ENCODE measurements around the gene FAM120A.

Gene FAM120A

GRCh38 chr9:93576258-93577077, 125.0 kb downstream of the FAM120A start, which contains the start of gene PHF2:
Gene PHF2, plus strand, starts transcription at chr9:93576584. Its CDS starts 190 bp downstream, at chr9:93576774.
- H3K27ac ChIP-seq (ENCODE audit: insufficient read depth in 1 of 2, low read depth in 1 of 2, low read length in 2 of 2, poor library complexity in 1 of 2, severe bottlenecking in 2 of 2) = peak within 1 kb of the TSS; percentile 54 to 81
- peaks cover 0 to 34% (median 28%) of the 10 kb centered on the region in 4 experiments for H3K4me1 ChIP-seq (ENCODE audit: control extremely low read depth in 1 of 4, control insufficient read depth in 4 of 4, insufficient read depth in 4 of 4, low read length in 3 of 4)
- peak within 1 kb of the TSS; percentile 54 to 81 (median 77) for H3K4me3 ChIP-seq (ENCODE audit: control insufficient read depth in 1 of 7, extremely low read depth in 1 of 7, insufficient read depth in 4 of 7, low read depth in 2 of 7, low read length in 6 of 7)
- CTCF ChIA-PET = interaction anchor here (0.9 to 2.4 kb wide), 2 partner anchors 10 to 16 kb away, joined by 3 to 6 read pairs; no protein-coding TSS in a partner anchor
- WGBS (ENCODE audit: insufficient coverage) = under 1% methylated on average over 93 of the region's 140 CpGs
- POLR2A ChIA-PET = interaction anchor here (0.6 to 1.0 kb wide), 3 partner anchors 10 to 122 kb away, joined by 3 to 6 read pairs (median 4); no protein-coding TSS in a partner anchor
- no peaks in the 10 kb centered on the region for H3K36me3 ChIP-seq (ENCODE audit: control insufficient read depth in 4 of 4, insufficient read depth in 4 of 4, low read length in 3 of 4)
- H3K27me3 ChIP-seq (replicated peaks in 2 of 5; ENCODE audit: control insufficient read depth in 4 of 5, insufficient read depth in 5 of 5, low read length in 4 of 5) = no peaks in the 10 kb centered on the region
- no peaks in the 10 kb centered on the region for H3K9me3 ChIP-seq (ENCODE audit: control extremely low read depth in 1 of 5, control insufficient read depth in 4 of 5, insufficient read depth in 2 of 5, low read depth in 1 of 5, low read length in 4 of 5)
- DNase-seq = peak; percentile 23 to 53 (median 33)

GRCh38 chr9:93577078-93577974, 125.8 kb downstream of the FAM120A start:
- H3K27me3 ChIP-seq (replicated peaks in 2 of 5; ENCODE audit: control insufficient read depth in 4 of 5, insufficient read depth in 5 of 5, low read length in 4 of 5) = no peaks in the 10 kb centered on the region
- H3K9me3 ChIP-seq (ENCODE audit: control extremely low read depth in 1 of 5, control insufficient read depth in 4 of 5, insufficient read depth in 2 of 5, low read depth in 1 of 5, low read length in 4 of 5) = no peaks in the 10 kb centered on the region
- DNase-seq = peak in 2 of 3 donors; percentile 22 to 33
- no peak overlapping the region for H3K27ac ChIP-seq (ENCODE audit: insufficient read depth in 1 of 2, low read depth in 1 of 2, low read length in 2 of 2, poor library complexity in 1 of 2, severe bottlenecking in 2 of 2)
- CTCF ChIA-PET = interaction anchor here (0.9 to 2.4 kb wide), 2 partner anchors 11 to 15 kb away, joined by 3 to 6 read pairs; no protein-coding TSS in a partner anchor
- H3K4me3 ChIP-seq (ENCODE audit: control insufficient read depth in 1 of 7, extremely low read depth in 1 of 7, insufficient read depth in 4 of 7, low read depth in 2 of 7, low read length in 6 of 7) = peak overlapping the region; percentile 54 to 81 (median 76)
- WGBS (ENCODE audit: insufficient coverage) = 5% methylated on average over 44 of the region's 74 CpGs
- peaks cover 0 to 37% (median 29%) of the 10 kb centered on the region in 4 experiments for H3K4me1 ChIP-seq (ENCODE audit: control extremely low read depth in 1 of 4, control insufficient read depth in 4 of 4, insufficient read depth in 4 of 4, low read length in 3 of 4)
- no peaks in the 10 kb centered on the region for H3K36me3 ChIP-seq (ENCODE audit: control insufficient read depth in 4 of 4, insufficient read depth in 4 of 4, low read length in 3 of 4)
- POLR2A ChIA-PET = interaction anchor here (0.8 kb wide), 1 partner anchor 11 kb away, joined by 3 read pairs; no protein-coding TSS in a partner anchor

- Histone ChIP-seq H3K9me3 (ENCODE audit: control extremely low read depth in 1 of 5, control insufficient read depth in 4 of 5, insufficient read depth in 2 of 5, low read depth in 1 of 5, low read length in 4 of 5) (no peaks in the 10 kb centered on the region), H3K27ac (ENCODE audit: insufficient read depth in 1 of 2, low read depth in 1 of 2, low read length in 2 of 2, poor library complexity in 1 of 2, severe bottlenecking in 2 of 2) (no peak overlapping the region), H3K36me3 (ENCODE audit: control insufficient read depth in 4 of 4, insufficient read depth in 4 of 4, low read length in 3 of 4) (no peaks in the 10 kb centered on the region), H3K4me3 (ENCODE audit: control insufficient read depth in 1 of 7, extremely low read depth in 1 of 7, insufficient read depth in 4 of 7, low read depth in 2 of 7, low read length in 6 of 7) (peak overlapping the region in 5 of 7 experiments; percentile 73 to 81 (median 77)), H3K27me3 (replicated peaks in 2 of 5; ENCODE audit: control insufficient read depth in 4 of 5, insufficient read depth in 5 of 5, low read length in 4 of 5) (no peaks in the 10 kb centered on the region), H3K4me1 (ENCODE audit: control extremely low read depth in 1 of 4, control insufficient read depth in 4 of 4, insufficient read depth in 4 of 4, low read length in 3 of 4) (peaks cover 0 to 40% (median 31%) of the 10 kb centered on the region in 4 experiments)
- 76% methylated on average over 7 of the region's 13 CpGs for WGBS (ENCODE audit: insufficient coverage)
- ChIA-PET CTCF (interaction anchor here (1.5 to 2.4 kb wide), 2 partner anchors 12 to 15 kb away, joined by 6 to 8 read pairs; no protein-coding TSS in a partner anchor), POLR2A (no interaction called here)
- peak in 1 of 3 donors; percentile 17 for DNase-seq
Observed at GRCh38 chr9:93577975-93578682, 126.6 kb downstream of the FAM120A start.

GRCh38 chr9:93578844-93579243, 127.4 kb downstream of the FAM120A start:
- no peaks in the 10 kb centered on the region for H3K27me3 ChIP-seq (replicated peaks in 2 of 5; ENCODE audit: control insufficient read depth in 4 of 5, insufficient read depth in 5 of 5, low read length in 4 of 5)
- POLR2A ChIA-PET = no interaction called here
- WGBS (ENCODE audit: insufficient coverage) = 50% methylated on average over 2 of the region's 5 CpGs
- CTCF ChIA-PET = interaction anchor here (1.5 to 2.4 kb wide), 2 partner anchors 13 to 14 kb away, joined by 6 to 8 read pairs; no protein-coding TSS in a partner anchor
- no peaks in the 10 kb centered on the region for H3K9me3 ChIP-seq (ENCODE audit: control extremely low read depth in 1 of 5, control insufficient read depth in 4 of 5, insufficient read depth in 2 of 5, low read depth in 1 of 5, low read length in 4 of 5)
- H3K4me1 ChIP-seq (ENCODE audit: control extremely low read depth in 1 of 4, control insufficient read depth in 4 of 4, insufficient read depth in 4 of 4, low read length in 3 of 4) = peaks cover 0 to 40% (median 31%) of the 10 kb centered on the region in 4 experiments
- H3K27ac ChIP-seq (ENCODE audit: insufficient read depth in 1 of 2, low read depth in 1 of 2, low read length in 2 of 2, poor library complexity in 1 of 2, severe bottlenecking in 2 of 2) = no peak overlapping the region
- H3K36me3 ChIP-seq (ENCODE audit: control insufficient read depth in 4 of 4, insufficient read depth in 4 of 4, low read length in 3 of 4) = no peaks in the 10 kb centered on the region
- no peak overlapping the region for H3K4me3 ChIP-seq (ENCODE audit: control insufficient read depth in 1 of 7, extremely low read depth in 1 of 7, insufficient read depth in 4 of 7, low read depth in 2 of 7, low read length in 6 of 7)
- no peak for DNase-seq

GRCh38 chr9:93579711-93580516, 128.4 kb downstream of the FAM120A start:
- 95% methylated on average over 19 of the region's 20 CpGs for WGBS (ENCODE audit: insufficient coverage)

More at GRCh38 chr9:93579711-93580516, 128.4 kb downstream of the FAM120A start:
- no peak for DNase-seq
- H3K27me3 ChIP-seq (replicated peaks in 2 of 5; ENCODE audit: control insufficient read depth in 4 of 5, insufficient read depth in 5 of 5, low read length in 4 of 5) = no peaks in the 10 kb centered on the region
- POLR2A ChIA-PET = no interaction called here
- H3K27ac ChIP-seq (ENCODE audit: insufficient read depth in 1 of 2, low read depth in 1 of 2, low read length in 2 of 2, poor library complexity in 1 of 2, severe bottlenecking in 2 of 2) = no peak overlapping the region
- no peak overlapping the region for H3K4me3 ChIP-seq (ENCODE audit: control insufficient read depth in 1 of 7, extremely low read depth in 1 of 7, insufficient read depth in 4 of 7, low read depth in 2 of 7, low read length in 6 of 7)
- peaks cover 0 to 9% (median 3%) of the 10 kb centered on the region in 5 experiments for H3K9me3 ChIP-seq (ENCODE audit: control extremely low read depth in 1 of 5, control insufficient read depth in 4 of 5, insufficient read depth in 2 of 5, low read depth in 1 of 5, low read length in 4 of 5)
- no peaks in the 10 kb centered on the region for H3K36me3 ChIP-seq (ENCODE audit: control insufficient read depth in 4 of 4, insufficient read depth in 4 of 4, low read length in 3 of 4)
- CTCF ChIA-PET = interaction anchor here (2.4 kb wide), 1 partner anchor 13 kb away, joined by 7 read pairs; no protein-coding TSS in a partner anchor
- peaks cover 0 to 39% (median 30%) of the 10 kb centered on the region in 4 experiments for H3K4me1 ChIP-seq (ENCODE audit: control extremely low read depth in 1 of 4, control insufficient read depth in 4 of 4, insufficient read depth in 4 of 4, low read length in 3 of 4)

Data from common myeloid progenitor, CD34-positive (primary cell).